Measurements from ENCODE around the gene GPX4. TPM values are rescaled to one million over a fixed set of nuclear protein-coding genes. Genes with fewer than 3 reads are reported as not detected.

Gene GPX4
- total and polyA plus RNA-seq, 2 of the 13 experiments (the other 11 are each of a cell fraction or from before 2014, with no cell fraction given): 535 to 613 TPM

- TF ChIP-seq CBX2 (IDR thresholded peaks at IDR 0.05; ENCODE audit: low read depth, low read length) (no peak), CBX2 (CRISPR knock-in tag; IDR thresholded peaks at IDR 0.05; ENCODE audit: low read depth) (no peak), PRDM15 (CRISPR knock-in tag; IDR thresholded peaks at IDR 0.05) (no peak), GATAD1 (CRISPR knock-in tag; IDR thresholded peaks at IDR 0.05) (no peak), ZBTB44 (CRISPR knock-in tag; IDR thresholded peaks at IDR 0.05) (0 out of 2 replicates have a peak, but pooled peaks have one; percentile 56), ZNF570 (CRISPR knock-in tag; IDR thresholded peaks at IDR 0.05; ENCODE audit: borderline replicate concordance) (no peak), KAT2B (IDR thresholded peaks at IDR 0.05; ENCODE audit: borderline replicate concordance, low read depth, low read length) (no peak), ZNF224 (CRISPR knock-in tag; IDR thresholded peaks at IDR 0.05) (no peak), STAG1 (CRISPR knock-in tag; IDR thresholded peaks at IDR 0.05) (no peak; the same call in 1 of the 2 replicates), ATRX (CRISPR knock-in tag; IDR thresholded peaks at IDR 0.05; ENCODE audit: borderline replicate concordance) (no peak), TCF12 (IDR thresholded peaks at IDR 0.05) (no peak), TCF12 (CRISPR knock-in tag; IDR thresholded peaks at IDR 0.05) (no peak), KDM4B (CRISPR knock-in tag; IDR thresholded peaks at IDR 0.05) (no peak), ZBTB25 (CRISPR knock-in tag; IDR thresholded peaks at IDR 0.05) (peak; percentile 56; the same call in 1 of the 2 replicates), ZNF616 (CRISPR knock-in tag; IDR thresholded peaks at IDR 0.05; ENCODE audit: low read depth) (no peak), NAIF1 (CRISPR knock-in tag; IDR thresholded peaks at IDR 0.05; ENCODE audit: borderline replicate concordance) (peak; percentile 78; the same call in 1 of the 2 replicates), ZNF761 (CRISPR knock-in tag; conservative IDR thresholded peaks at IDR 0.05) (no peak), NR2F2 (IDR thresholded peaks at IDR 0.05; ENCODE audit: borderline replicate concordance, low read depth) (peak; percentile 70; the same call in 1 of the 2 replicates), ZNF772 (CRISPR knock-in tag; IDR thresholded peaks at IDR 0.05) (no peak), ATF1 (CRISPR knock-in tag; IDR thresholded peaks at IDR 0.05) (no peak), E2F2 (CRISPR knock-in tag; IDR thresholded peaks at IDR 0.05; ENCODE audit: borderline replicate concordance) (no peak), ZNF577 (CRISPR knock-in tag; IDR thresholded peaks at IDR 0.05; ENCODE audit: borderline replicate concordance, low read depth) (no peak), ZFP37 (CRISPR knock-in tag; IDR thresholded peaks at IDR 0.05; ENCODE audit: borderline replicate concordance) (peak; percentile 14; the same call in 1 of the 2 replicates)
Observed at GRCh38 chr19:1097810-1098176, 6.0 kb upstream of the GPX4 start (continued).
